Measurements from ENCODE around the gene NYAP1.
"Not testable (repeated sequence)": the region's sequence is repeated elsewhere in the genome, so short reads cannot be mapped to it uniquely, and the experiment has no call there.

NYAP1 gene

GRCh38 chr7:100483090-100483721, 521 bp upstream of the NYAP1 start:
- DNase-seq (ENCODE audit: low spot score), result peak; percentile 58

- DNase-seq (ENCODE audit: low spot score), result peak; percentile 66
These were observed 932 bp downstream of the NYAP1 start for GRCh38 chr7:100484673-100485045.

- no peak for DNase-seq (ENCODE audit: low spot score)
These were observed 1.7 kb downstream of the NYAP1 start for GRCh38 chr7:100485471-100485876.

- no peak for DNase-seq (ENCODE audit: low spot score)
These were observed 2.4 kb downstream of the NYAP1 start for GRCh38 chr7:100486111-100486636.

- peak; percentile 69 for DNase-seq (ENCODE audit: low spot score)
These were observed 3.2 kb downstream of the NYAP1 start for GRCh38 chr7:100486753-100487446.

GRCh38 chr7:100488333-100489095, 4.8 kb downstream of the NYAP1 start:
- no peak for DNase-seq (ENCODE audit: low spot score)

GRCh38 chr7:100489121-100489520, 5.4 kb downstream of the NYAP1 start:
- no peak for DNase-seq (ENCODE audit: low spot score)

- peak; percentile 91 for DNase-seq (ENCODE audit: low spot score)
These were observed 6.1 kb downstream of the NYAP1 start for GRCh38 chr7:100489824-100490223.

- DNase-seq (ENCODE audit: low spot score), result no peak
These were observed 6.9 kb downstream of the NYAP1 start for GRCh38 chr7:100490483-100491191.

- no peak for DNase-seq (ENCODE audit: low spot score)
These were observed 7.5 kb downstream of the NYAP1 start for GRCh38 chr7:100491192-100491578.

- no peak for DNase-seq (ENCODE audit: low spot score)
These were observed 9.2 kb downstream of the NYAP1 start for GRCh38 chr7:100492738-100493475.

- DNase-seq (ENCODE audit: low spot score), result peak; percentile 52
These were observed 9.9 kb downstream of the NYAP1 start for GRCh38 chr7:100493476-100494264.

GRCh38 chr7:100496509-100496908, 12.8 kb downstream of the NYAP1 start:
- no peak for DNase-seq (ENCODE audit: low spot score)

- not testable (repeated sequence) for DNase-seq (ENCODE audit: low spot score)
These were observed 17.0 kb downstream of the NYAP1 start for GRCh38 chr7:100500743-100501142.

- DNase-seq (ENCODE audit: low spot score), result not testable (repeated sequence)
These were observed 20.3 kb downstream of the NYAP1 start for GRCh38 chr7:100504031-100504430.

- no peak for DNase-seq (ENCODE audit: low spot score)
These were observed 21.3 kb downstream of the NYAP1 start for GRCh38 chr7:100504887-100505611.

- DNase-seq (ENCODE audit: low spot score), result no peak
These were observed 22.7 kb downstream of the NYAP1 start for GRCh38 chr7:100506356-100506923.

GRCh38 chr7:100509231-100509630, 25.5 kb downstream of the NYAP1 start:
- DNase-seq (ENCODE audit: low spot score), result no peak

GRCh38 chr7:100510437-100511239, 26.9 kb downstream of the NYAP1 start:
- DNase-seq (ENCODE audit: low spot score), result peak; percentile 81
